HEK293T (cell line): ENCODE data around the gene CHAT.

Source experiments
- ARNT ChIP-seq: fragments of 450-650 bp; IDR thresholded peaks from 2 replicates; pipeline ENCODE4 v1.6.1; 2017; ENCODE audit warnings: mild to moderate bottlenecking
- BHLHE40 ChIP-seq: fragments of 450-650 bp; IDR thresholded peaks from 2 replicates; pipeline ENCODE4 v1.6.1; 2016; ENCODE audit warnings: mild to moderate bottlenecking, moderate library complexity, borderline replicate concordance
- ELF4 ChIP-seq: fragments of 450-650 bp; IDR thresholded peaks from 2 replicates; pipeline ENCODE4 v1.6.1; 2017; ENCODE audit warnings: antibody characterized with exemption
- FOXA1 ChIP-seq: fragments of 450-650 bp; IDR thresholded peaks from 2 replicates; pipeline ENCODE4 v1.6.1; 2016; ENCODE audit warnings: mild to moderate bottlenecking
- FOXK2 ChIP-seq: fragments of 450-650 bp; IDR thresholded peaks from 2 replicates; pipeline ENCODE4 v1.6.1; 2016; ENCODE audit warnings: mild to moderate bottlenecking
- FOXM1 ChIP-seq: fragments of 450-650 bp; IDR thresholded peaks from 2 replicates; pipeline ENCODE4 v1.6.1; 2017; ENCODE audit warnings: mild to moderate bottlenecking, borderline replicate concordance
- HDGF ChIP-seq: fragments of 450-650 bp; IDR thresholded peaks from 2 replicates; pipeline ENCODE4 v1.6.1; 2017; ENCODE audit warnings: antibody characterized with exemption, borderline replicate concordance
- L3MBTL2 ChIP-seq: fragments of 450-650 bp; conservative IDR thresholded peaks from 2 replicates; pipeline ENCODE4 v1.6.1; 2016; ENCODE audit warnings: mild to moderate bottlenecking
- LEF1 ChIP-seq: fragments of 450-650 bp; IDR thresholded peaks from 2 replicates; pipeline ENCODE4 v1.6.1; 2017; ENCODE audit warnings: mild to moderate bottlenecking, borderline replicate concordance
- PKNOX1 ChIP-seq: fragments of 450-650 bp; IDR thresholded peaks from 2 replicates; pipeline ENCODE4 v1.6.1; 2016
- SP1 ChIP-seq: fragments of 450-650 bp; IDR thresholded peaks from 2 replicates; pipeline ENCODE4 v1.6.1; 2017
- SUZ12 ChIP-seq: fragments of 450-650 bp; IDR thresholded peaks from 2 replicates; pipeline ENCODE4 v1.6.1; 2016; ENCODE audit warnings: mild to moderate bottlenecking
- TARDBP ChIP-seq: fragments of 450-650 bp; IDR thresholded peaks from 2 replicates; pipeline ENCODE4 v1.6.1; 2016

GRCh38 chr10:49663596-49663995 is 49.8 kb downstream of the CHAT start:
- TF ChIP-seq ELF4 (no peak), PKNOX1 (no peak), L3MBTL2 (no peak), LEF1 (no peak), FOXA1 (no peak), BHLHE40 (no peak), ARNT (no peak), FOXM1 (no peak), HDGF (no peak), SP1 (no peak), SUZ12 (no peak), TARDBP (no peak), FOXK2 (no peak)
